ENCODE data around the gene RING1. TPM values are rescaled to one million over a fixed set of nuclear protein-coding genes. Genes with fewer than 3 reads are reported as not detected.

The RING1 gene
- total and polyA plus RNA-seq, 10 of the 15 experiments (the other 5 are each of a cell fraction or from before 2014, with no cell fraction given): 2.0 to 27.2 (median 15.8) TPM

- peaks cover 8 to 16% of the 10 kb centered on the region in 2 experiments for H3K36me3 ChIP-seq (ENCODE audit: control insufficient read depth in 2 of 2, insufficient read depth in 2 of 2, low read length in 1 of 2)
- ChIA-PET POLR2A (interaction anchor here (0.7 kb wide), 1 partner anchor 59 kb away, joined by 4 read pairs; no protein-coding TSS in a partner anchor), SMC1A (ENCODE audit: uncharacterized antibody, unreplicated experiment) (interaction anchor here (0.7 kb wide), 1 partner anchor 68 kb away, joined by 4 read pairs; the partner anchor contains the start of gene VPS52), RAD21 (ENCODE audit: unreplicated experiment) (no interaction called here), CTCF (no interaction called here)
- H3K79me2 ChIP-seq (ENCODE audit: control insufficient read depth, insufficient read depth, low read length): peaks cover 33% of the 10 kb centered on the region
- TF ChIP-seq ZSCAN29 (IDR thresholded peaks at IDR 0.05) (no peak), LARP7 (IDR thresholded peaks at IDR 0.05) (no peak), SPI1 (IDR thresholded peaks at IDR 0.05; ENCODE audit: borderline replicate concordance, insufficient read depth, low read depth, low read length) (no peak), MTA3 (IDR thresholded peaks at IDR 0.05; ENCODE audit: borderline replicate concordance, low read length) (no peak), POLR2AphosphoS5 (IDR thresholded peaks at IDR 0.05; ENCODE audit: low read length) (no peak), PAX5 (IDR thresholded peaks at IDR 0.05; ENCODE audit: borderline replicate concordance, low read depth, low read length) (no peak), KLF5 (IDR thresholded peaks at IDR 0.05; ENCODE audit: partially characterized antibody) (no peak), TCF7 (IDR thresholded peaks at IDR 0.05; ENCODE audit: borderline replicate concordance) (no peak), E2F4 (IDR thresholded peaks at IDR 0.05; ENCODE audit: low read depth, low read length) (no peak), YY1 (IDR thresholded peaks at IDR 0.05; ENCODE audit: low read depth, low read length) (no peak), TCF3 (IDR thresholded peaks at IDR 0.05; ENCODE audit: borderline replicate concordance, insufficient read depth, low read depth, low read length) (no peak), TAF1 (IDR thresholded peaks at IDR 0.05; ENCODE audit: borderline replicate concordance, low read depth, low read length) (no peak), IKZF2 (IDR thresholded peaks at IDR 0.05) (no peak), PBX3 (IDR thresholded peaks at IDR 0.05; ENCODE audit: insufficient replicate concordance, low read depth, low read length) (no peak), SMAD5 (IDR thresholded peaks at IDR 0.05; ENCODE audit: low read depth) (no peak), MEF2B (IDR thresholded peaks at IDR 0.05; ENCODE audit: partially characterized antibody, poor library complexity, severe bottlenecking) (no peak)
- TF ChIP-seq, protein P1, sequence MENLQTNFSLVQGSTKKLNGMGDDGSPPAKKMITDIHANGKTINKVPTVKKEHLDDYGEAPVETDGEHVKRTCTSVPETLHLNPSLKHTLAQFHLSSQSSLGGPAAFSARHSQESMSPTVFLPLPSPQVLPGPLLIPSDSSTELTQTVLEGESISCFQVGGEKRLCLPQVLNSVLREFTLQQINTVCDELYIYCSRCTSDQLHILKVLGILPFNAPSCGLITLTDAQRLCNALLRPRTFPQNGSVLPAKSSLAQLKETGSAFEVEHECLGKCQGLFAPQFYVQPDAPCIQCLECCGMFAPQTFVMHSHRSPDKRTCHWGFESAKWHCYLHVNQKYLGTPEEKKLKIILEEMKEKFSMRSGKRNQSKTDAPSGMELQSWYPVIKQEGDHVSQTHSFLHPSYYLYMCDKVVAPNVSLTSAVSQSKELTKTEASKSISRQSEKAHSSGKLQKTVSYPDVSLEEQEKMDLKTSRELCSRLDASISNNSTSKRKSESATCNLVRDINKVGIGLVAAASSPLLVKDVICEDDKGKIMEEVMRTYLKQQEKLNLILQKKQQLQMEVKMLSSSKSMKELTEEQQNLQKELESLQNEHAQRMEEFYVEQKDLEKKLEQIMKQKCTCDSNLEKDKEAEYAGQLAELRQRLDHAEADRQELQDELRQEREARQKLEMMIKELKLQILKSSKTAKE (IDR thresholded peaks at IDR 0.05; ENCODE audit: low read depth, poor library complexity, severe bottlenecking): no peak
- no peaks in the 10 kb centered on the region for H3K9me3 ChIP-seq (replicated peaks; ENCODE audit: control insufficient read depth, insufficient read depth, low read length)
- WGBS (ENCODE audit: insufficient coverage, insufficient replicate concordance, low lambda C conversion rate, missing lambda C conversion rate): 78% methylated on average over 6 of the region's 6 CpGs
- no peak overlapping the region for H2AFZ ChIP-seq (ENCODE audit: control insufficient read depth, low read depth, low read length)
- no peaks in the 10 kb centered on the region for H3K27me3 ChIP-seq (replicated peaks in 1 of 2; ENCODE audit: control insufficient read depth in 2 of 2, insufficient read depth in 2 of 2, low read length in 1 of 2)
- ATAC-seq (no peak), FAIRE-seq (no peak), DNase-seq (ENCODE audit: low read depth, low spot score) (no peak)
- H3K4me1 ChIP-seq (ENCODE audit: control insufficient read depth, insufficient read depth, low read length): peaks cover 32% of the 10 kb centered on the region
- BruUV-seq (replicated peaks): no TSS peak
- no peak overlapping the region for H3K9ac ChIP-seq (ENCODE audit: control insufficient read depth, insufficient read depth, low read length)
- H3K4me3 ChIP-seq: no peak overlapping the region
- no peak overlapping the region for H3K27ac ChIP-seq (ENCODE audit: control insufficient read depth, insufficient read depth)
- intact Hi-C loops (cut with micrococcal nuclease; ENCODE audit: unreplicated experiment): loop anchor here (10.0 kb wide), 1 partner anchor 372 kb away; no protein-coding TSS in a partner anchor
- in situ Hi-C loops (cut with MboI): no loop called here
- H4K20me1 ChIP-seq (ENCODE audit: control insufficient read depth, insufficient read depth): no peaks in the 10 kb centered on the region
- peak overlapping the region; percentile 100 for H3K4me2 ChIP-seq (ENCODE audit: control insufficient read depth, insufficient read depth)
Measured at GRCh38 chr6:33202799-33203198, 5.5 kb upstream of the RING1 start.
